GM18505 (cell line): ENCODE results near the gene RNF150.

ENCODE experiments used
- ATAC-seq: cut with Tn5 transposase; IDR thresholded peaks from one replicate; pipeline ENCODE4 v1.9.1; 2021; ENCODE audit not compliant: unreplicated experiment
- POLR2A ChIP-seq: IDR thresholded peaks from 4 replicates; pipeline ENCODE4 v1.6.1; 2011; ENCODE audit warnings: borderline replicate concordance; ENCODE audit not compliant: insufficient read depth, insufficient read length; ENCODE audit errors: extremely low read depth

The RNF150 gene

DNA sequence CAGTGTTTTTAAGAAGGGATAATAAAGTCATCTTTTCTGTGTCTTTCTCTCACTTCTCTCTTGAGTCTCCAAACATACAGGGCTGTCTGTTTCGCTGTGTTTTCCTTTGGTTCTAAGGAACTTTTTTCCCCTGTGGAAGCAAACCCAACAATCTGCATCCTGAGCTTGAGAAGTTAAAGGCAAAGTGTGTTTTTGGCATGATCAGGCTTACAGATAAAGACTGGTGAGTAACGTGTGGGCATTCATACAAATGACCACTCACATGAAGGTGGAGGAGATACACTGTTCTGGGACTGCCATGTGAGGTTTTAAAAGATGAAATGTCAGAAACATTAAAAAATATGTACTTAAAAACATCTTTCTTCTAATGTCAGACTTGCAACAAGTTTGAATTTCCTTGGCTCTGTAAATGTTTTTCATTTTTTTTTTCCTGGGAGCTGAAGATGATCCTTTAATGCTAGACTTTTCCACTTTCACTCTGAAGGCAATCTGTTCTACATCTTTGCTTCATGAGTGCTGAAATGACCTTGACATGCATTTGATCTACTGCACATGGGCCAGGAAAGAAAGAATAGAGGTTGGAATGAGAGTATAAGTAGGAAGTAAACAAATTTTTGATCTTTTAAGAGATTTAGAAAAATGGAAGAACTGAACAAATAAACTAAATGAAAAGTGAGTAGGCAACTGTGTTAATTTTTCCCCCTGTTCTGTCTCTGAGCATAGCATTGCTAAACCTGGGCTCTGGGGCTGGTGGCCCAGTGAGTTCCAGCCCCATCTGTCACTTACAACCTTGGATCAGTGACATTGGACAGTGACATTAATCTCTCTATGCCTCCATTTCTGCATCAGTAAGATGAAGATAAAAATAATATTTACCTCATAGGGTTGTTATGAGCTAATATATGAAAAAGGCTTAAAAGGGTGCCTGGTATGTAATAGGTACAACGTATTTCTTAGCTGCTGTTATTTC lies 226.0 kb downstream of the RNF150 start:
- ATAC-seq, result no peak
- no peak for TF ChIP-seq POLR2A

DNA sequence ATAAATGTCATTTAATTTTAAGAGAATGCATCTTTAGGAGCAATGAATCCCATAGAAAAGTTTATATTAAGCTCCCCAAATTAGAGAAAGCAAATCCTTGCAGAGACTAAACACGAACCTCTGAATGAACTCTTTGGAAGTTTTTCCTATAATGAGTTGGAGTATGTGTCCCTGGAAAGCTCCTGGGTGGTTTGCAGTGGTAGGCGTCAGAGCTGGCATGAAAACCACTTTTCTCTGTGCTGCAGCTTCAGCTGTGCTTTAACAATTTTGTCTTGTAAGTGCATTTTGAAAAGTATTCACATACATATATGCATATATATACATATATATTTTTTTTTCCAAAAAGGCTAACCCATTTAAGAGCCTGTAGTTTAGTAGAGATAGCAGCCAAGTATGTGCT lies 228.4 kb downstream of the RNF150 start:
- no peak for TF ChIP-seq POLR2A
- ATAC-seq, result no peak

DNA sequence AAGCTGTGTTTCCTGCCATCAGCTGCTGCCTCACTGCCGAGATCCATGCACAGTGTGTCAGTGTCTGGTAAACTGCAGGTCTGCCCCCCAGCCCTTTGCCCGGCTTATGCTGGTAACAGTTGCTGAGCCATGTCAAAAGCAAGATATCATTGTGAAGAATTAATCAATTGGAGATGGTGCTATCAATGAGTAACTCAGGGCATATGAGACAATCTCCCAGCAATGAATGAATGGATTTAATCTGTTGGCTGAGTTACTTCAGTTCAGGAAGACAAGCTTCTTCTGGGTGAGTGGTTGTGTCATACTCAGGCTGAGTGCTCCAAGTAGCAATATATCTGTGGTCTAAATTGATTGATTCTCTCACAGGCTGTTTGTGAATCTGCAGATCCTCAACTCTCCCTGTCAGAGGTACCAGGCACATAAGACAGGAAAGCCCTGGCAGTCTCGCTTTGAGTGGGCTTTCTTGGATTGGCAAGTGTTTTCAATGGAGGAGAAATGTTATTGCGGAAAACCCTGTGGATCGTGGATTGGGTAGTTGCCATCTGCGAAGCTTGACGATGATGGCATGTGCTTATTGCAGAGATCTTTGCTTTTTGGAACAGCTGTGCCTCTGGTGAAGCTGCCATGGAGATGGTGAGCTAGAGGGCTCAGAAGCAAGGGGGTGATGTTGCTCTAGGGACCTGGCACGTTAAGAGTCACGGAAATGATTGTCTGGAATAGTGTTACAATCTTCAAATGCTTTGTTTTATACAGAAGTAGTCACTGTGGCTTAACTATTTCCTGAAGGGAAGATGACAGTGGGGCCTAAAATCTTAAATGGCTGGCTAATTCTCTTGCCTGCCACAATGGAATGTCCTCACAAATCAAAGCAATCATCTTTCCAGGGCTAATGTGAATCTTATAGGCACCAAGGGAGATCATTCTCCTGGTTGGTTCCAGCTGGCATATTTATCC lies 229.5 kb downstream of the RNF150 start:
- ATAC-seq, result no peak
- no peak for TF ChIP-seq POLR2A

DNA sequence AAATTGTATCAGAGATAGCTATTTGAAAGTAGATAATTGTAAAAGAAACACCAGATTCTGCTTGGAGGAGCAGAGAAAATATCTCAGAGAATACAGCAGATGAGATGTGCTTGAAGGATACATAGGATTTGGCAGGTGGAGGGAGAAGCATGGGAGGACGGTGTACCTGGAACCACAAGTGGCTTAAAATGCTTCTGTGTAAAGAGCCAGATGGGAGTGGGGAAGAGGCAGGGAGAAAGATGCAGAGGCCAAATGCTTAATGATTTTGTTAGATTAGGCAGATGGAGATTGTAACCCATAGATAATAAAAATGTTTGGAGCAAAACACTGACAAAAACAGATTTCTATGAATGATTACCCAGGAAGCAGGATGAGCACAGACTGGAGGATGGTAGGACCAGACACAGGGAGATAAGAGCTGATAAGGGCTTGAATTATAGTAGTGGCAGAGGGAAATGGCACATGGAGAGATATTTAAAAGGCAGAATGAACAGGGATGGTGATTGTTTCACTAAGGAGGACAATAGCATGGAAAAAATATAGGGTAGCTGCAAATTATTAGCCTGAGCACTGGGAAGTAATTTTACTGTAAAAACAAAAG lies 231.4 kb downstream of the RNF150 start:
- TF ChIP-seq POLR2A, result no peak
- no peak for ATAC-seq

DNA sequence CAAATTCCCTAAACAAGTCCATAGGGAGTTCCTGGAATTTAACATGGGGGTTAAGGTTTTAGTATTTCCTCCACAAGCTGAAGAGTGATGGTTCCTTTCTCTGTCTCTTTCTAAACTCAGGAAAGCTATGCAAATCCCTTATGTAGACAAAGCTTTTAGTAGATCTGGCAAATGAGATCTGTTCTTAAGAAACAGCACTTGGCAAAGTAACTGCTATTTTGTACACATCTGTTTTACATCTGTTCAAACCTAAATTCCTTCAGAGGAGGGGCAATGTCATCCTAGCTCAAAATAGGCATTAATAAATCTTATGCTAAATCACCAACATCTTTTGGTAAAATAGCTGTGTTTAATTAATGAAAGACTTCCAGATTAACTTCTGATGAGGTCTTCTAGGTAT lies 239.3 kb downstream of the RNF150 start:
- no peak for TF ChIP-seq POLR2A
- ATAC-seq, result no peak

DNA sequence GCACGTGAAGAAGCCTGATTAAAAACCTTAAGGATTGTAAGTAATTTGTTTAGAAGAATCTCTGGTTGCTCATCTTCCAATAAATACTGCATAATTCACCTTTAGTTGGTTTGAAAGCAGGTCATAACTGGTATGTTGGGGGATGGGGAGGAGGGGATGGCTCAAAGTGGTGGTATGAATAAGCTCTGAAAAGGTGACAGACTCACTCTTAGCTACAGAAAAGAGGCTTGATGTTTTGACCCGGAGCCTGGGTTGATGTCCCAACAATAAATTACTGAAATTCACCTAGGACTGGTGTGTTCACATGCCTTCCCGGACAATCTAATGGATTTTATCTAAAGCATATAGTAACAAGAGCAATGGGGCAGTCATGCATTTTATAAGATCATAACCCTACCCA lies 245.2 kb downstream of the RNF150 start:
- no peak for TF ChIP-seq POLR2A
- no peak for ATAC-seq

DNA sequence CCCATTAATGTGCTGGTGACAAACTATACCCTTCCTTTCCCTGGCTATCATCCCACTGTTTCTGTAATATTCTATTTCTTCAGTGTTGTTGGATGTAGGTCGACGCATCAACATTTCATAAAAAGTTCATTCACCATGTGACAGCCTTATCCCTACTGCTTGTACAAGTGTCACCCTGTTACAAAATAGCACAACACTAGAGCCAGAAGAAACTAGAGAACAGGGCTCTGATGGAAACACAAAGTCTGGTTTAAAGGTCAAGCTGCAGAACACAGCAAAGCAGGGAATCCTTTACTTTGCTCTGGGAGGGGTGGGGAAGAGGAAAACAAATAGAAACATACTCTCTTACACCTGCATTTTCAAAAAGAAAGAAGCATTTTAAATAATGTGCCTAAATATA lies 245.8 kb downstream of the RNF150 start:
- TF ChIP-seq POLR2A, result no peak
- no peak for ATAC-seq

DNA sequence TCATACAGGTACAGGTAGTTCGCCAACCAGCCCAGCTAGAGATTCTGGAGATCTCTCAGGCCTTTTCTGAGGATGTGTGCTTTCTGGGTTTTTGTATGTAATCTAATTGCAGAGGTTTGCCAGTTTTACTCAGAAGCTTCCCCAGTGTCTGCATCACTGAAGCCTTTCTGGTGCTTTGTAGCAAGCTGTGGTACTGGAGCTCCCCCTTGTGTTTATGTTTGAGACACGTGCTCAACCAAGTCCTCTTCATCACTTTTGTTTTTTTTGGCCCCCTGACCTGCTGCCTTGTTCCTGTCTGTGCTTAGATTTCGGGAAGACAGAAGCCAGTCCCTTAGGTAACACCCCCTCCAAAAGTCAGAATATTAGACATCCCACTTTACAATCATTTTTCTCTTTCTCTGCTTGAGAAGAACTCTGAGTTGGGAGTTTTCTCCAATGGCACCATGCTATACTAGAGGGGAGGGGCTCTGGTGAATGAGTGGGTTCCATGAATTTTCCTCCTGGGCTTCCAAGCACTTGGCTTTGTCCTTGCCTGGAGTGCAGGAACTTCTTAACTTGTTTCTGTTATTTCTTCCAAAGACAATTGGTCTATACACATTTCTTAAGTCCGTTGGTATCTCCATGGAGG lies 248.7 kb downstream of the RNF150 start:
- peak; percentile 86 for ATAC-seq
- no peak for TF ChIP-seq POLR2A

DNA sequence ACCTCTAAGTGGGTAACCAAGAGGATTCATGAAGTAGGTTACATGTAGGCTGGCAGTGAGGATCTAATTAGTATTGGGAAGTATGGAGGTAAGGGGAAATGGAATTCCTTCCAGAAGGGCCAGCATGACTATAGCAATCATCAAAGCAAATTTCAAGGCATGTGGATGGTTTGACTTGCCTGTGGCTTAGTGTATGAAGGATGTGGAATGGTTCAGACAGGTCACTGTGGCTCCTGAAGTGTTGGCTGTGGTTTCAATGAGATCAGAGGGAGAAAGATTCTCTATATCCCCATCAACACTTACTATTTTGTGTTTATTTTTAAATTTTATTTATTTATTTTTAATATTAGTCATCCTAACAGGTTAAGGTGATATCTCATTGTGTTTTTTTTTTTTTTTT lies 255.5 kb downstream of the RNF150 start:
- no peak for ATAC-seq
- TF ChIP-seq POLR2A, result no peak

DNA sequence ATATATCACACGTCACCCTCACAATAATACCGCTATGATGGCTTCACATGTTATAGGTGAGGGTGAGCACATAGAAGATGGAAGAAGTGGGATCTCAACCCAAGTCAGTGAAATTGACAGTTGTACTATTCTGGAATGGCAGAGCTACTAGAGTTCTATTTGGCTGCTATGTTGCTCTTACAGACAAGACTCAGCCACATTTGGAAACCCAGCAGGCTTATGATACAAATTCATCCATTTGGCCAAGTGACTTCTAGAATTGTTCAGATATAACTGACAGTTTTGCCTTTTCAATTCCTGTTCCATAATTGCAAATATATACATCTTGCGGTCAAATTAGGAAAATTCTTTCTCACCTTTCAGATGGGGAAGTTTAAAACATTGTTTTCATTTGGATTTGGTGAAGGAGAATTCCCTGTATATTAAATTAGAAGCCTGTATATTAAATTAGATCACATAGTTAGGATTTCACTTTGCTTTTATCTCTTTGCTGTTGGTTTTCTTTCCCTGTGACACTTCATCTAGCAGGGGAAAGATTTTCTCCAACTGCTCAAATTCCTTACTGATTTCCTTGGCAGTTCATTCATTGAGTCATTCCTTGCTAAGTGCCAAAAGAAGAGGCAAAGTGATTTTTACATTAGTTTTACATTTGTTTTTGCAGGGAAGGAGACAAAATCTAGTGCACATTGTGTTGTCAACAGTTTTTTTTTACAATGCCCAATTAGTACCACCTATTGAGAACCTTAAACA lies 256.5 kb downstream of the RNF150 start:
- no peak for TF ChIP-seq POLR2A
- no peak for ATAC-seq

DNA sequence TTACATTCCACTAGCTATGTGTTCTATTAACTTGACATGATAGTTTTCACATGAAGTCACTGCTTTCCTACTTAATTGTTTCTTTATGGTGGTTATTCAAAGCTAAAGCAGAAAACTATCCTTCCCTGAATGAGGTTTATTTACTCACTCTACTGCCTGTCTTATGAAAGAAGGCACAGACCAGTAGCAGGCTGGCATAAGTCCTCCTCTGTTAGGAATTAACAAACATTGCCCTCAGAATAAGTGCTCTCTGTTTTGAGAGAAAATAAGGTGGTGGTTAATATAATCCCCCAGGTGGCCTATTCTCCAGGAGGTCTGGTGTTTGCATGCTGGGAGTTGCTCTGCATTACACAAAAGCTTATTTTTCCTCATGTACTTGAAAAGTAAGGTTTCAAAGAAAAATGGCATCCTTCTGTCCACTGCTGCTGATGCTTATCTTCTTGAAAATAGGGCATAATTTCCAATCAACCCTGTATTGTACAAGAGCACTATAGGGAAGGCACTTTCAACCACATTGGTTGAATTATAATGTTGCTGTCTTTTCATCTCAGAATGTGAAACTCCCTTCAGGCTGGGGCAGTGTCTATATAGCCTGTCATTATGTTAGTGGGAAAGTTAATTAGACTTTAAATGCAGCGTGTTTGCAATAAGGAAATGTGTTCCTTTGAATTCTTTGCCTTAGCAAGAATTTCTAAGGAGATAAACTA lies 257.4 kb downstream of the RNF150 start:
- no peak for TF ChIP-seq POLR2A
- ATAC-seq, result no peak

DNA sequence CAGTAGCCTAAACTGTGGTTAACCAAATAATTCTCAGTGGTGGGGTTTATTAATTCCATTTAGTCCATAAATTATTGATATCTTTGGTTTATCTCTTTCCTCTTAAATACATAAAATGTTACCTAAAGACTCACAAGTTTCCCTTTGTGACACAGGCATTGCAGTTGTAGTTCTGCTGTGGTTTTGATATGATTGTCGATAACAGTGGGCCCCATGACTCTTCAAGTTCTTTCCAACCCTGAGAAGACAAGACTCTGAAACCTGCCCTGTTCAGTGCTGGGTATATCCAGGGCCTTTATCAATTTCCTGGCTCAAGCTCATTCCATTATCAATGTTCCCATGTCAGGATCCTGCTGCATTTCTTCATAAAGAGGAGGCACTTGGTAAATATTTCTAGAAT lies 259.2 kb downstream of the RNF150 start:
- no peak for ATAC-seq

More for the DNA sequence above, 259.2 kb downstream of the RNF150 start:
- no peak for TF ChIP-seq POLR2A
